SK-N-MC (cell line): ENCODE measurements around the gene MAB21L1.

Source experiments
- DNase-seq: peaks from one replicate; pipeline ENCODE4 v3.0.0-alpha.2; 2011; ENCODE audit warnings: low read depth, low spot score
- H3K27ac ChIP-seq: fragments of 200-600 bp; sonication (generic); 2 replicates; pipeline ENCODE4 v1.5.1; 2016; ENCODE audit warnings: mixed run types
- H3K36me3 ChIP-seq: fragments of 200-600 bp; sonication (generic); 2 replicates; pipeline ENCODE4 v1.6.1; 2017; ENCODE audit warnings: antibody characterized with exemption, low read length, mixed read lengths; ENCODE audit not compliant: insufficient read depth
- H3K4me3 ChIP-seq: fragments of 200-600 bp; sonication (generic); 2 replicates; pipeline ENCODE4 v1.5.1; 2016
- H3K9ac ChIP-seq: fragments of 200-600 bp; sonication (generic); 2 replicates; pipeline ENCODE4 v1.8.0; 2017; ENCODE audit warnings: mixed run types, mixed read lengths; ENCODE audit not compliant: insufficient read length
- H3K9me3 ChIP-seq: fragments of 200-600 bp; sonication (generic); 2 replicates; pipeline ENCODE4 v1.6.1; 2017; ENCODE audit warnings: low read depth, mild to moderate bottlenecking, antibody characterized with exemption, low read length, moderate library complexity, mixed read lengths
- EZH2 ChIP-seq: fragments of 200-600 bp; sonication (generic); IDR thresholded peaks from one replicate; pipeline ENCODE4 v1.6.1; 2017; ENCODE audit warnings: antibody characterized with exemption
- FOXP2 ChIP-seq: optimal IDR thresholded peaks from 2 replicates; pipeline ENCODE3; 2011; ENCODE audit warnings: mild to moderate bottlenecking, moderate library complexity; ENCODE audit not compliant: insufficient read depth; ENCODE audit errors: extremely low read length, control extremely low read depth
- POLR2AphosphoS5 ChIP-seq: IDR thresholded peaks from 2 replicates; pipeline ENCODE4 v1.6.1; 2012; ENCODE audit warnings: mild to moderate bottlenecking, low read depth, low read length, borderline replicate concordance

MAB21L1 gene

GRCh38 chr13:35475212-35475959, 1.1 kb downstream of the MAB21L1 start:
- Histone ChIP-seq H3K27ac (no peak overlapping the region), H3K9me3 (no peaks in the 10 kb centered on the region), H3K9ac (no peak overlapping the region), H3K4me3 (no peak overlapping the region), H3K36me3 (no peaks in the 10 kb centered on the region)
- no peak for DNase-seq
- no peak for TF ChIP-seq FOXP2
- no peak for TF ChIP-seq POLR2AphosphoS5
- no peak for TF ChIP-seq EZH2

GRCh38 chr13:35474496-35475211, 1.8 kb downstream of the MAB21L1 start:
- TF ChIP-seq FOXP2 (no peak), EZH2 (no peak), POLR2AphosphoS5 (no peak)
- Histone ChIP-seq H3K36me3 (no peaks in the 10 kb centered on the region), H3K4me3 (no peak overlapping the region), H3K9ac (no peak overlapping the region), H3K27ac (no peak overlapping the region), H3K9me3 (no peaks in the 10 kb centered on the region)
- DNase-seq = no peak

- Histone ChIP-seq H3K36me3 (no peaks in the 10 kb centered on the region), H3K27ac (no peak overlapping the region), H3K9me3 (no peaks in the 10 kb centered on the region), H3K9ac (no peak overlapping the region), H3K4me3 (no peak overlapping the region)
- no peak for TF ChIP-seq POLR2AphosphoS5
- TF ChIP-seq EZH2 = no peak
- no peak for TF ChIP-seq FOXP2
- no peak for DNase-seq
Measured at GRCh38 chr13:35473802-35474201, 2.7 kb downstream of the MAB21L1 start.

GRCh38 chr13:35473206-35473775, 3.2 kb downstream of the MAB21L1 start:
- no peak for DNase-seq
- TF ChIP-seq EZH2 = no peak
- TF ChIP-seq POLR2AphosphoS5 = no peak
- no peak for TF ChIP-seq FOXP2
- Histone ChIP-seq H3K9me3 (no peaks in the 10 kb centered on the region), H3K27ac (no peak overlapping the region), H3K36me3 (no peaks in the 10 kb centered on the region), H3K9ac (no peak overlapping the region), H3K4me3 (no peak overlapping the region)

- DNase-seq = no peak
- Histone ChIP-seq H3K9me3 (no peaks in the 10 kb centered on the region), H3K27ac (no peak overlapping the region), H3K36me3 (no peaks in the 10 kb centered on the region), H3K4me3 (no peak overlapping the region), H3K9ac (no peak overlapping the region)
- TF ChIP-seq FOXP2 = no peak
- no peak for TF ChIP-seq POLR2AphosphoS5
- TF ChIP-seq EZH2 = no peak
Measured at GRCh38 chr13:35472323-35472881, 4.1 kb downstream of the MAB21L1 start.

GRCh38 chr13:35471706-35472322, 4.7 kb downstream of the MAB21L1 start:
- Histone ChIP-seq H3K9ac (no peak overlapping the region), H3K9me3 (no peaks in the 10 kb centered on the region), H3K27ac (no peak overlapping the region), H3K4me3 (no peak overlapping the region), H3K36me3 (no peaks in the 10 kb centered on the region)
- DNase-seq = no peak
- no peak for TF ChIP-seq POLR2AphosphoS5
- no peak for TF ChIP-seq FOXP2

- H3K9me3 ChIP-seq = no peaks in the 10 kb centered on the region
- no peak for DNase-seq
- no peak overlapping the region for H3K27ac ChIP-seq
- no peaks in the 10 kb centered on the region for H3K36me3 ChIP-seq
- no peak for TF ChIP-seq EZH2
- no peak for TF ChIP-seq FOXP2
- TF ChIP-seq POLR2AphosphoS5 = no peak
- no peak overlapping the region for H3K4me3 ChIP-seq
- H3K9ac ChIP-seq = no peak overlapping the region
Measured at GRCh38 chr13:35470671-35471661, 5.5 kb downstream of the MAB21L1 start.
